Measurements from ENCODE around the gene EIF2B1.
"Not testable (repeated sequence)": the region's sequence is repeated elsewhere in the genome, so short reads cannot be mapped to it uniquely, and the experiment has no call there.

EIF2B1 gene

GRCh38 chr12:123648401-123648800 is 14.9 kb upstream of the EIF2B1 start:
- TF ChIP-seq POLR2A (IDR thresholded peaks at IDR 0.05; ENCODE audit: low read length) (no peak), GATA1 (IDR thresholded peaks at IDR 0.05; ENCODE audit: low read depth, low read length) (no peak)
- no peak for DNase-seq

- TF ChIP-seq GATA1 (IDR thresholded peaks at IDR 0.05; ENCODE audit: low read depth, low read length) (no peak), POLR2A (IDR thresholded peaks at IDR 0.05; ENCODE audit: low read length) (no peak)
- no peak for DNase-seq
These were observed 12.4 kb upstream of the EIF2B1 start for GRCh38 chr12:123645878-123646277.

GRCh38 chr12:123645380-123645779 is 11.9 kb upstream of the EIF2B1 start:
- no peak for DNase-seq
- TF ChIP-seq GATA1 (IDR thresholded peaks at IDR 0.05; ENCODE audit: low read depth, low read length): no peak
- no peak for TF ChIP-seq POLR2A (IDR thresholded peaks at IDR 0.05; ENCODE audit: low read length)

- TF ChIP-seq GATA1 (IDR thresholded peaks at IDR 0.05; ENCODE audit: low read depth, low read length) (no peak), POLR2A (IDR thresholded peaks at IDR 0.05; ENCODE audit: low read length) (no peak)
- no peak for DNase-seq
These were observed 10.4 kb upstream of the EIF2B1 start for GRCh38 chr12:123643911-123644310.

- TF ChIP-seq POLR2A (IDR thresholded peaks at IDR 0.05; ENCODE audit: low read length): no peak
- TF ChIP-seq GATA1 (IDR thresholded peaks at IDR 0.05; ENCODE audit: low read depth, low read length): no peak
- DNase-seq: peak in 1 of 2 experiments; percentile 51
These were observed 666 bp upstream of the EIF2B1 start for GRCh38 chr12:123634142-123634561.

GRCh38 chr12:123621619-123622530 is 11.6 kb downstream of the EIF2B1 start:
- DNase-seq: peak in 1 of 2 experiments; percentile 19

GRCh38 chr12:123621101-123621500 is 12.4 kb downstream of the EIF2B1 start:
- TF ChIP-seq GATA1 (IDR thresholded peaks at IDR 0.05; ENCODE audit: low read depth, low read length) (no peak), POLR2A (IDR thresholded peaks at IDR 0.05; ENCODE audit: low read length) (no peak)
- no peak for DNase-seq

More at GRCh38 chr12:123621619-123622530, 11.6 kb downstream of the EIF2B1 start:
- peak; percentile 8 for TF ChIP-seq POLR2A (IDR thresholded peaks at IDR 0.05; ENCODE audit: low read length)
- TF ChIP-seq GATA1 (IDR thresholded peaks at IDR 0.05; ENCODE audit: low read depth, low read length): no peak

- DNase-seq: no peak
These were observed 15.9 kb downstream of the EIF2B1 start for GRCh38 chr12:123617580-123617979.

GRCh38 chr12:123617144-123617543 is 16.3 kb downstream of the EIF2B1 start:
- TF ChIP-seq POLR2A (IDR thresholded peaks at IDR 0.05; ENCODE audit: low read length) (no peak), GATA1 (IDR thresholded peaks at IDR 0.05; ENCODE audit: low read depth, low read length) (no peak)
- no peak for DNase-seq

More at GRCh38 chr12:123617580-123617979, 15.9 kb downstream of the EIF2B1 start:
- TF ChIP-seq GATA1 (IDR thresholded peaks at IDR 0.05; ENCODE audit: low read depth, low read length) (no peak), POLR2A (IDR thresholded peaks at IDR 0.05; ENCODE audit: low read length) (no peak)

GRCh38 chr12:123614531-123614930 is 19.0 kb downstream of the EIF2B1 start:
- TF ChIP-seq POLR2A (IDR thresholded peaks at IDR 0.05; ENCODE audit: low read length) (no peak), GATA1 (IDR thresholded peaks at IDR 0.05; ENCODE audit: low read depth, low read length) (no peak)
- no peak for DNase-seq

GRCh38 chr12:123614110-123614509 is 19.4 kb downstream of the EIF2B1 start:
- no peak for TF ChIP-seq GATA1 (IDR thresholded peaks at IDR 0.05; ENCODE audit: low read depth, low read length)
- no peak for TF ChIP-seq POLR2A (IDR thresholded peaks at IDR 0.05; ENCODE audit: low read length)
- DNase-seq: no peak

GRCh38 chr12:123608182-123608581 is 25.3 kb downstream of the EIF2B1 start:
- no peak for DNase-seq
- TF ChIP-seq POLR2A (IDR thresholded peaks at IDR 0.05; ENCODE audit: low read length): no peak
- no peak for TF ChIP-seq GATA1 (IDR thresholded peaks at IDR 0.05; ENCODE audit: low read depth, low read length)

GRCh38 chr12:123607756-123608155 is 25.7 kb downstream of the EIF2B1 start:
- TF ChIP-seq POLR2A (IDR thresholded peaks at IDR 0.05; ENCODE audit: low read length) (no peak), GATA1 (IDR thresholded peaks at IDR 0.05; ENCODE audit: low read depth, low read length) (no peak)
- no peak for DNase-seq

- not testable (repeated sequence) for DNase-seq
These were observed 30.0 kb downstream of the EIF2B1 start for GRCh38 chr12:123603495-123603894.

- TF ChIP-seq GATA1 (IDR thresholded peaks at IDR 0.05; ENCODE audit: low read depth, low read length) (no peak), POLR2A (IDR thresholded peaks at IDR 0.05; ENCODE audit: low read length) (no peak)
- peak; percentile 50 to 59 for DNase-seq
These were observed 30.8 kb downstream of the EIF2B1 start for GRCh38 chr12:123602651-123603195.
